Omental fat pad (tissue), 4 donors: ENCODE measurements around the gene KRT76. TPM values are rescaled to one million over a fixed set of nuclear protein-coding genes. Genes with fewer than 3 reads are reported as not detected.

Source experiments
- ATAC-seq: fragments of 150-250 bp; one replicate; pipeline ENCODE4 v1.9.1; 2016; ENCODE audit warnings: mild to moderate bottlenecking, moderate library complexity; ENCODE audit not compliant: low FRiP score
- DNase-seq: peaks from one replicate; pipeline ENCODE4 v3.0.0-alpha.2; 2019; ENCODE audit warnings: low spot score
- CTCF ChIP-seq, 3 donors: fragments of 450-650 bp; IDR thresholded peaks; one replicate each; pipeline ENCODE4 v1.5.1; 2016 to 2017; ENCODE audit warnings: antibody characterized with exemption in 3 of 3, mild to moderate bottlenecking in 3 of 3, moderate library complexity in 2 of 3
- total RNA-seq, 4 donors: library from RNA; depleted of rRNA; stranded (reverse); fragments of >200 nt; gene quantifications; one replicate each; pipeline ENCODE4 v1.1.0, GENCODE V29; 2016

Gene KRT76
- total RNA-seq, 4 donors from 2014 or later: not detected

- DNase-seq (no peak), ATAC-seq (no peak)
- TF ChIP-seq CTCF (IDR thresholded peaks at IDR 0.05): no peak
Observed at GRCh38 chr12:52807544-52808470, 30.7 kb upstream of the KRT76 start.

- ATAC-seq: no peak
- TF ChIP-seq CTCF (IDR thresholded peaks at IDR 0.05): no peak
- DNase-seq: no peak
Observed at GRCh38 chr12:52806821-52807543, 29.8 kb upstream of the KRT76 start.

GRCh38 chr12:52806169-52806811 is 29.1 kb upstream of the KRT76 start:
- no peak for DNase-seq
- ATAC-seq: no peak
- TF ChIP-seq CTCF (IDR thresholded peaks at IDR 0.05): no peak

- DNase-seq (no peak), ATAC-seq (no peak)
- no peak for TF ChIP-seq CTCF (IDR thresholded peaks at IDR 0.05)
Observed at GRCh38 chr12:52805739-52806138, 28.6 kb upstream of the KRT76 start.

- no peak for DNase-seq
- ATAC-seq: no peak
- no peak for TF ChIP-seq CTCF (IDR thresholded peaks at IDR 0.05)
Observed at GRCh38 chr12:52805000-52805399, 27.9 kb upstream of the KRT76 start.

- DNase-seq (no peak), ATAC-seq (no peak)
- no peak for TF ChIP-seq CTCF (IDR thresholded peaks at IDR 0.05)
Observed at GRCh38 chr12:52802442-52802841, 25.3 kb upstream of the KRT76 start.
